Stomach (tissue), 4 donors: ENCODE results near the gene SLC45A2.

Experiments
- EP300 ChIP-seq: sonication (generic); formaldehyde crosslinking; IDR thresholded peaks from one replicate; pipeline ENCODE4 v1.6.1; 2017; ENCODE audit warnings: antibody characterized with exemption
- POLR2A ChIP-seq, 4 donors: fragments of 450-650 bp; IDR thresholded peaks; one replicate each; pipeline ENCODE4 v1.6.1; 2016; ENCODE audit warnings: antibody characterized with exemption in 4 of 4, control low read depth in 2 of 4, mild to moderate bottlenecking in 1 of 4, moderate library complexity in 1 of 4
- POLR2AphosphoS5 ChIP-seq, 3 donors: sonication (generic); formaldehyde crosslinking; IDR thresholded peaks; one replicate each; pipeline ENCODE4 v1.6.1; 2016; ENCODE audit warnings: antibody characterized with exemption in 3 of 3
- TF ChIP-seq, protein P1 (sequence below), 7 experiments: fragments of 450-650 bp in 4 of 7; fragments of 200-600 bp in 3 of 7; sonication (generic) in 3 of 7; IDR thresholded peaks; one replicate each; pipeline ENCODE4 v1.5.1; 2016 to 2019; ENCODE audit warnings: antibody characterized with exemption in 7 of 7, control low read depth in 2 of 7, mild to moderate bottlenecking in 1 of 7

DNA sequence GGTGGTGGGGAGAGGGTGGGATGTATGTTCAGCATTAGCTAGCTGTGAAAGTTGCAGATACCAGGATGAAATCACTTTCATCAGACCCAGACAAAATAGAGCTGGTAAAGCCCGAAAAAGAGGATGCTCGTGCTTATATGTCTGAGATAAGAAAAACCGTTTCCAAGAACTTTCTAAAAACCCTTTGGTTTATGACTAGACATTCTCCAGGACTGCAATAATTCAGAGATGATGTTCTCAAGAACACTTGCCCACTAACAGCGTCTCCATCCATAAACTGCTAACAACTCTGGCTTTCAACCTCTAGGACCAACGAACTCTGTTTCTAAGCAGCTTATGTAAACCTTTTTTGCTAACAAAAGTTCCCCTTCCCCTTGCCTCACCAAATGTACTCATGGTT lies 31.7 kb upstream of the SLC45A2 start:
- TF ChIP-seq POLR2AphosphoS5 (IDR thresholded peaks at IDR 0.05) (no peak), POLR2A (IDR thresholded peaks at IDR 0.05) (no peak), EP300 (no peak)
- TF ChIP-seq, protein P1, sequence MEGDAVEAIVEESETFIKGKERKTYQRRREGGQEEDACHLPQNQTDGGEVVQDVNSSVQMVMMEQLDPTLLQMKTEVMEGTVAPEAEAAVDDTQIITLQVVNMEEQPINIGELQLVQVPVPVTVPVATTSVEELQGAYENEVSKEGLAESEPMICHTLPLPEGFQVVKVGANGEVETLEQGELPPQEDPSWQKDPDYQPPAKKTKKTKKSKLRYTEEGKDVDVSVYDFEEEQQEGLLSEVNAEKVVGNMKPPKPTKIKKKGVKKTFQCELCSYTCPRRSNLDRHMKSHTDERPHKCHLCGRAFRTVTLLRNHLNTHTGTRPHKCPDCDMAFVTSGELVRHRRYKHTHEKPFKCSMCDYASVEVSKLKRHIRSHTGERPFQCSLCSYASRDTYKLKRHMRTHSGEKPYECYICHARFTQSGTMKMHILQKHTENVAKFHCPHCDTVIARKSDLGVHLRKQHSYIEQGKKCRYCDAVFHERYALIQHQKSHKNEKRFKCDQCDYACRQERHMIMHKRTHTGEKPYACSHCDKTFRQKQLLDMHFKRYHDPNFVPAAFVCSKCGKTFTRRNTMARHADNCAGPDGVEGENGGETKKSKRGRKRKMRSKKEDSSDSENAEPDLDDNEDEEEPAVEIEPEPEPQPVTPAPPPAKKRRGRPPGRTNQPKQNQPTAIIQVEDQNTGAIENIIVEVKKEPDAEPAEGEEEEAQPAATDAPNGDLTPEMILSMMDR (IDR thresholded peaks at IDR 0.05) = no peak
